Non-pigmented ciliary epithelial cell (primary cell): ENCODE measurements around the gene DIP2A.
"Not testable (repeated sequence)": the region's sequence is repeated elsewhere in the genome, so short reads cannot be mapped to it uniquely, and the experiment has no call there.

Experiments
- DNase-seq: peaks from one replicate; pipeline ENCODE4 v3.0.0-alpha.2; 2010; ENCODE audit warnings: low read depth

The DIP2A gene

DNA sequence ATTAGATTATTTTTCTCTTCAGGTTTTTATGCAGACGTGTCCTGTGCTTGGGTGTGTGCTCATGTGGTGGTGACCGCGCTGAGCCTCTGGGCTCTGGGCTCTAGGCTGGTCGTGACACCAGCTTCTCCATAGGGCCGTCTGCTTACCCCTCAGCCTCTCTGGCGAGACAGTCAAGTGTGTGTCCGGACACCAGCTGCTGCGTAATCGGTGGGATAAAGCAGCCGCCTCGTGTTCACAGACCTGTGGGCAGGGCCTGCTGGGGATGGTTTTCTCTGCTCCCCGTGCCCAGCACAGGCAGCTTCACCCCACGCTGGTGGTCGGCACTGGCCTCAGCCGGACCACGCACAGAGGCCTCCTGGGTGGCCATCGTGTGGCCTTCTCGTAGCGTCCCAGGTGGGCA, 33.6 kb upstream of the DIP2A start:
- DNase-seq, result no peak

- DNase-seq, result no peak
Observed at GRCh38 chr21:46425571-46425970, 33.1 kb upstream of the DIP2A start.

GRCh38 chr21:46426313-46427046, 32.2 kb upstream of the DIP2A start:
- no peak for DNase-seq

DNA sequence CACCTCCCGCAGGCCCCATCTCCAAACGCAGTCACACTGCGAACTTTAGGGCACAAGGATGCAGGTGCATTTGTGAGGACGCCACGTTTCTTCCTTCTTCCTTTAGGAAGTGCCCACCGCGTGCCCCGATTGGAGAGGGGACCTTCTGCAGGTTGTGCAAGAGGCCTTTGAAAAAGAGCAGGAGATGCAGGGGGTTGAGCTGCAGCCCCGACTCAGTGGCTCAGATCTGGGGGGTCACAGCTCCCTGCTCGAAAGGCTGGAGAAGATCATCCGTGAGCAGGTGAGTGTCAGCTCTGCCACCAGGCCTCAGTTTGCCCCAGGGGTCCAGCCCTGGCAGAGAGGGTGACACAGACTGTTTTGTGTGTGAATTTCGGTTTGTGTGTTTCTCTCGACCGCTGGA, 31.2 kb upstream of the DIP2A start:
- DNase-seq, result no peak

DNA sequence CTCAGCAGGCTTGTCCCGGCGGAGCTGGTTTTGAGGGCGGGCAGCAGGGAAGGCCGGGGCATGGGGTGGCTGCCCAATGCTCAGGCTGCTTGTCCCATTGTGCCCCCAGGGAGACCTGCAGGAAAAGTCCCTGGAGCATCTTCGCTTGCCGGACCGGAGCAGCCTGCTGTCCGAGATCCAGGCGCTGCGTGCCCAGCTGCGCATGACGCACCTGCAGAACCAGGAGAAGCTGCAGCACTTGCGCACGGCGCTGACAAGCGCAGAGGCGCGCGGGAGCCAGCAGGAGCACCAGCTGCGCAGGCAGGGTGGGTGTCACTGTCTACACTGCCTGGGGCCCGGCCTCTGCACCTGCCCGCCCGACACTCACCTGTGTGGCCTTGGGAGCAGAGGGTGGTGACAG, 30.4 kb upstream of the DIP2A start:
- DNase-seq, result no peak

GRCh38 chr21:46428987-46429710, 29.5 kb upstream of the DIP2A start:
- DNase-seq, result no peak

DNA sequence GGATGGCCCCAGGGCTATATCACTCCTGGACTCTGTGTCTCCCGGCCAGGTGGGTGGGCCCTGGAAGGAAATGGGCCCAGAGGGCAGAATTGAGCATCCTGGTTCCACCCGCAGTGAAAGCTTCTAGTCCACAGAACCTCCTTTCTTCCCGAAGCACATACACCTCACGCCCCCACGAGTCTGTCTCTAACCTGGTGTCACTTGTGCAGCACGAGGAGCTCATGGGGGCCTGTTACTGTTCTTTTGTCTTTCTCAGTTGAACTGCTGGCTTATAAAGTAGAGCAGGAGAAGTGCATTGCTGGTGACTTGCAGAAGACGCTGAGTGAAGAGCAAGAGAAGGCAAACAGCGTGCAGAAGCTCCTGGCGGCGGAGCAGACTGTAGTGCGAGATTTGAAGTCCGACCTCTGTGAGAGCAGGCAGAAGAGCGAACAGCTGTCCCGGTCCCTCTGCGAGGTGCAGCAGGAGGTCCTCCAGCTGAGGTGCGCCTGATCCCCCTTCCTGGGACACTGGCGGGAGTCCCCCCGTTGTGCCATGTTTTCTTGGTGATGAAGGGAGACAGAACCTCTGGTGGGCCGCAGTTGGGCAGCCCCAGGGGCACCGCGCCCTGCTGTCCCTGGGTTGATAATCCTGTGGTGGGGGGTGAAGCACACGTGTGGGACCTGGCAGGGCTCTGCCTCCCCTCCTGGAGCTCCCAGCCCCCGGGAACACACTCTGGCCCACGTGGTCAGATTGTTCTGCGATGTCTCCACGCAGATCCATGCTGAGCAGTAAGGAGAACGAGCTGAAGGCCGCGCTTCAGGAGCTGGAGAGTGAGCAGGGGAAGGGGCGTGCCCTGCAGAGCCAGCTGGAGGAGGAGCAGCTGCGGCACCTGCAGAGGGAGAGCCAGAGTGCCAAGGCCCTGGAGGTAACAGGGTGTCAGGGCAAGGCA, 28.7 kb upstream of the DIP2A start:
- DNase-seq, result no peak

GRCh38 chr21:46431448-46431847, 27.2 kb upstream of the DIP2A start:
- DNase-seq, result no peak

DNA sequence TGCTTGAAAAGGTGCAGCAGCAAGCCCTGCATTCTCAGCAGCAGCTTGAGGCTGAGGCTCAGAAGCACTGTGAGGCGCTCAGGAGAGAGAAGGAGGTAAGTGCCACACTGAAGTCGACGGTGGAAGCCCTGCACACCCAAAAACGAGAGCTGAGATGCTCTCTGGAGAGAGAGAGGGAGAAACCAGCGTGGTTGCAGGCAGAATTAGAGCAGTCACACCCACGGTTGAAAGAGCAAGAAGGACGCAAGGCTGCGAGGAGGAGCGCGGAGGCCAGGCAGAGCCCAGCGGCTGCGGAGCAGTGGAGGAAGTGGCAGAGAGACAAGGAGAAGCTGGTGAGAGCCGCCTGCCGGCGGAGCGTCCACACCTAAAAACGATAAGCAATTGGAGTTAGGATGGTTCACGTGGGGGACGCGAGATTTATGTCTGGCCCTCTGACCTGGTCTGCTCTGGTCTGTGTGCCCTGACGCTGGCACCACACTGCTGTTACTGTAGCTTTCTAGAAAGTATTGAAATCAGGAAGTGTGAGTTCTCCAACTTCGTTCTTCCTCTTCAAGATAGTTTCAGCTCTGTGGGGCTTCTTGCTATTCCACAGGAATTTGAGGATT, 26.7 kb upstream of the DIP2A start:
- DNase-seq, result no peak

- DNase-seq, result not testable (repeated sequence)
Observed at GRCh38 chr21:46433116-46433515, 25.6 kb upstream of the DIP2A start.

DNA sequence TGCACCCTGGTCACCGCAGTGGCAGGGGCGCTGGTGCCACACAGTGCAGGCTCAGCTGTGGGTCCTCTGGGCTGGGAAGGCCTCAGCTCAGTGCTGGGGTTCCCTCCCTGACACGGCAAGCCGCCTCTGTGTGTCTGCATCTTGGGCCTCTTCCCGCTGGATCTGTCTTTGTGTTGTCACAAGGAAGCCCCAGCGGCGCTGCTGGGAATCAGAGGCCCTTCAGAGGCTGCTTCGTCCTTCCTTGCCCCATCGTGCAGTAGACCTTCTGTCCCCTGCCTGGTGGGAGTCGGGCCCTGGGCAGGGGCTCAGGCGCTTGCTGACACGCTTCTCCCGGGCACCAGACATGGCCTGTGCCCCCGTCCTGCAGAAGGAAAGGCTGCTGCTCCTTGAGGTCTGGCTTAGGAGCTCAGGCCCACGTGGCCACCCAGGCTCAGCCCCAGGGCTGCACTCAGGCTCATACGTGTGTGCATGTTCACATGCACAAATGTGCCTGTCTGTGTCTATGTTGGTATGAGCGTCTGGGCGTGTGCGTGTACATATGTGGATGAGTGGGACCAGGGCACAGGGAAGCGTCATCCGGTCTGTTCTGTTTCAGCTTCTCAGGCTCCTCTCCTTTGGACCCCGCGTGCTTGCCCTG, 24.3 kb upstream of the DIP2A start:
- DNase-seq, result no peak

DNA sequence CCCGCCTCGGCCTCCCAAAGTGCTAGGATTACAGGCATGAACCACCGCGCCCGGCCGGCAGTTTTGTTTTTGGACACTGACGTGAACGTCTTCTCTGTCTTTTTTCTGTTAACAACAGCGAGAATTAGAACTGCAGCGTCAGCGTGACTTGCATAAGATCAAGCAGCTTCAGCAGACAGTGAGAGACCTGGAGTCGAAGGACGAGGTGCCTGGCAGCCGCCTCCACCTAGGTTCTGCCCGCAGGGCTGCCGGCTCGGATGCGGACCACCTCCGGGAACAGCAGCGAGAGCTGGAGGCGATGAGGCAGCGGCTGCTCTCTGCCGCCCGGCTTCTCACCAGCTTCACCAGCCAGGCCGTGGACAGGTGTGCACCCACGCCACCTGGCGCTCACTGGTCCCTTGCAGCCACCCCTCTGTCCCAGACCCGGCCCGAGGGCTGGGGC, 22.9 kb upstream of the DIP2A start:
- DNase-seq, result no peak

GRCh38 chr21:46436621-46437020, 22.1 kb upstream of the DIP2A start:
- DNase-seq, result no peak

DNA sequence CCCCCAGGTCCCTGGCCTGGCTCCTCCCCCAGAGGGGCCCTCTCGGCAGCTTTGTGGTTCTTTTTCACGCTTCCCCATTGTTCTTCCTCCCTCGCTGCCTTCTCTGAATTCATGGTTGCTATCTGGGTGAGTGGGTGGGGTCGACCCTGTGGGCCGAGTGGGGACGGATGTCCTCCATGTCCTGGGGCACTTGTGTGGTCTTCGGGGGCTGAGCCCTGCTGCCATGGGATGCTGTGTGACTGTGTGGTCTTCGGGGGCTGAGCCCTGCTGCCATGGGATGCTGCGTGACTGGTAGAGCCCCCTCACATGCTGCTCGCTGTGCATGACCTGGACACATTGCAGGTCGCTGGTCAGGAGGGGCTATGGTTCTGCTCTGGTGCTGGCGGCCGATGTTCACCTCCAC, 21.6 kb upstream of the DIP2A start:
- DNase-seq, result no peak

DNA sequence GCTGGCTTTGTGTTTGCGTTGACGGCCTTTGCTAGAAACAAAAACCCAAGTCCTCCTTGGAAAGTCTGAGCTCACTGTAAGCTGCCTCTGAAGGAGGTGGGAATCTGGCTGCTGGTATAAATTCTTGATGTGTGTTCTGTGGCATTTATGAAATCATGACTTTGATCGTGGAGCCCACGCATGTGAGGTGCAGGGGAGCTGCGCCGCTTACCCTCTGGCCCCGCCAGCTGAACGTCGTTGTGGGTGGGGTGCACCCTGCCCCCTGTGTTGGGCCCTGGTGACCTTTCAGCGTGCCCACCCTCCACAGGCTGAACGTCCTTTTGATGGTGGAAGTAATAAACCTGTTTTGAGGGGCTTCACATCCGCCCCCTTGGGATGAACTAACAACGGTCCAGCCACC, 21.2 kb upstream of the DIP2A start:
- DNase-seq, result no peak

DNA sequence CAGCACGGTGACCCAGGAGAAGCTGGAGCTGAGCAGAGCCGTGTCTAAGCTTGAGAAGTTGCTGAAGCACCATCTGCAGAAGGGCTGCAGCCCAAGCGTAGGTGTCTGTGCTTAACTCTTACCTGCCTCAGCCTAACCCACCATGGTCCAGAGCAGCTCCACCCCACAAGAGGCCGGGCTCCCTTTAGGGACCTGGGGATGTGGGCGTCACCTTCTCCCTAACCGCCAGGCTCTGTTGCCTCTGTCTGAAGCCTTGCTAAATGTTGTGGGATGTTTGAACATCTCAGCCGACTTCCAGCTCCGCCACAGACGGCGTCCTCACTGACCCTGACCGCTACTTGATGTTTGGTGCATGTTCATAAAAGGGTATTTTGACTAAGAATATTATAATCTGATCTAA, 20.4 kb upstream of the DIP2A start:
- no peak for DNase-seq

- DNase-seq, result no peak
Observed at GRCh38 chr21:46439906-46440305, 18.8 kb upstream of the DIP2A start.

- DNase-seq, result no peak
Observed at GRCh38 chr21:46441331-46441730, 17.4 kb upstream of the DIP2A start.

GRCh38 chr21:46441961-46442498, 16.7 kb upstream of the DIP2A start:
- no peak for DNase-seq

GRCh38 chr21:46442938-46443337, 15.8 kb upstream of the DIP2A start:
- DNase-seq, result no peak

GRCh38 chr21:46443910-46444309, 14.8 kb upstream of the DIP2A start:
- DNase-seq, result no peak
